ENCODE data around the gene TRAF1.

DNA sequence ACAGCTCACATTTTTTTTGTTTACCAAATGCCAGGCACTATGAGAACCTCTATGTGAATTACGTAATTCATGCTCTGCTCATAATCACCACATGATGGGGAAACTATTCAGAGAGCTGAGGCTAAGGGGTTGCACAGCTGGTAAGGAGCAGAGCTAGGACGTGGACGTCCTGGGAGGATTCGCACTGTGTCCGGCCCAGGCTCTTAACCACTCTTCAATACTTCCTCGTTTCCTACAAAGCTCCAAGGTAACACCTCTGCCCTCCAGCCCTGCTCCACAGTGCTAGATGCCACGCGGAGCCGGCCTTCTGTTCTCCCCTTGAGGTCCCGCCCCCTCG, 58.3 kb downstream of the TRAF1 start:
- TF ChIP-seq CTCF (IDR thresholded peaks at IDR 0.05) (peak in 1 of 3 donors; percentile 16), POLR2AphosphoS5 (IDR thresholded peaks at IDR 0.05) (peak; percentile 28 to 53 (median 49)), POLR2A (IDR thresholded peaks at IDR 0.05) (no peak)

Data from breast epithelium (tissue), 3 donors.